GM12878 (cell line): ENCODE results near the gene MROH7. TPM values are rescaled to one million over a fixed set of nuclear protein-coding genes. Genes with fewer than 3 reads are reported as not detected.

Experiments
- ATAC-seq: fragments of 200-7000 bp; cut with Tn5 transposase; 3 replicates; pipeline ENCODE4 v1.9.1; 2020; ENCODE audit warnings: mild to moderate bottlenecking, moderate library complexity
- BruUV-seq: library from RNA; stranded (reverse); fragments of 400-500 nt; replicated peaks from 2 replicates; lab custom pipeline; 2021; lab: Mats Ljungman, UMichigan
- CTCF ChIA-PET: fragments of 300-600 bp; sonication (Branson Sonifier 250); formaldehyde crosslinking; extraction: SDS; loops from one replicate; lab custom pipeline; 2021; ENCODE audit warnings: inconsistent platforms; lab: Yijun Ruan, JAX
- POLR2A ChIA-PET: fragments of 350-600 bp; formaldehyde crosslinking; extraction: SDS; loops from one replicate; lab custom pipeline; 2021; ENCODE audit warnings: inconsistent platforms; lab: Charles Lee
- RAD21 ChIA-PET: fragments of 300-600 bp; sonication (Branson Sonifier 250); formaldehyde crosslinking; loops from one replicate; lab custom pipeline; 2023; ENCODE audit warnings: antibody characterized with exemption; ENCODE audit not compliant: unreplicated experiment; lab: Charles Lee
- SMC1A ChIA-PET: fragments of 300-600 bp; sonication (Branson Sonifier 250); formaldehyde crosslinking; loops from one replicate; lab custom pipeline; 2023; ENCODE audit not compliant: unreplicated experiment, uncharacterized antibody; lab: Charles Lee
- DNase-seq: peaks from one replicate; pipeline ENCODE4 v3.0.0-alpha.2; 2011; ENCODE audit warnings: low read depth, low spot score
- FAIRE-seq: peaks from 3 replicates; lab custom pipeline; 2011; peaks lifted over from hg19 to GRCh38; lab: Jason Lieb, UNC
- H2AFZ ChIP-seq: 2 replicates; pipeline ENCODE4 v1.6.0; 2011; ENCODE audit warnings: low read depth, low read length, control low read depth; ENCODE audit not compliant: control insufficient read depth
- H3K27ac ChIP-seq: 2 replicates; pipeline ENCODE4 v1.5.1; 2011; ENCODE audit warnings: control low read depth; ENCODE audit not compliant: control insufficient read depth, insufficient read depth
- H3K27me3 ChIP-seq, 2 experiments: replicated peaks in 1 of 2; 2 replicates each; pipeline versions ENCODE4 v1.6.0 to v1.6.1; 2011; ENCODE audit warnings: low read length in 1 of 2; ENCODE audit not compliant: control insufficient read depth in 2 of 2, insufficient read depth in 2 of 2
- H3K36me3 ChIP-seq, 2 experiments: 2 replicates each; pipeline ENCODE4 v1.5.1; 2011; ENCODE audit warnings: low read length in 1 of 2; ENCODE audit not compliant: control insufficient read depth in 2 of 2, insufficient read depth in 2 of 2
- H3K4me1 ChIP-seq: 2 replicates; pipeline ENCODE4 v1.6.1; 2011; ENCODE audit warnings: mild to moderate bottlenecking, low read length, moderate library complexity, mixed read lengths; ENCODE audit not compliant: control insufficient read depth, insufficient read depth
- H3K4me2 ChIP-seq: 2 replicates; pipeline ENCODE4 v1.6.0; 2011; ENCODE audit warnings: control low read depth; ENCODE audit not compliant: control insufficient read depth, insufficient read depth
- H3K4me3 ChIP-seq: fragments of 200-600 bp; sonication (generic); 2 replicates; pipeline ENCODE4 v1.5.1; 2016
- H3K79me2 ChIP-seq: 2 replicates; pipeline ENCODE4 v1.6.0; 2011; ENCODE audit warnings: low read length; ENCODE audit not compliant: control insufficient read depth, insufficient read depth
- H3K9ac ChIP-seq: 2 replicates; pipeline ENCODE4 v1.8.0; 2011; ENCODE audit warnings: low read length, control low read depth, mixed read lengths; ENCODE audit not compliant: control insufficient read depth, insufficient read depth
- H3K9me3 ChIP-seq: replicated peaks from 3 replicates; pipeline ENCODE4 v1.5.1; 2011; ENCODE audit warnings: mild to moderate bottlenecking, low read length; ENCODE audit not compliant: control insufficient read depth, insufficient read depth
- H4K20me1 ChIP-seq: 2 replicates; pipeline ENCODE4 v1.6.0; 2011; ENCODE audit not compliant: control insufficient read depth, insufficient read depth
- BCL3 ChIP-seq: IDR thresholded peaks from 2 replicates; pipeline ENCODE4 v1.6.1; 2011; ENCODE audit warnings: borderline replicate concordance, low read depth, mild to moderate bottlenecking, moderate library complexity, low read length; ENCODE audit not compliant: insufficient read depth, poor library complexity, severe bottlenecking
- BRCA1 ChIP-seq: IDR thresholded peaks from 2 replicates; pipeline ENCODE4 v1.6.1; 2011; ENCODE audit warnings: low read depth, low read length, improper control_type of control experiment
- CBFB ChIP-seq: IDR thresholded peaks from 2 replicates; pipeline ENCODE4 v1.6.1; 2016; ENCODE audit warnings: antibody characterized with exemption, low read depth
- ESRRA ChIP-seq: IDR thresholded peaks from 2 replicates; pipeline ENCODE4 v1.6.1; 2012; ENCODE audit warnings: mild to moderate bottlenecking, low read length, improper control_type of control experiment
- FOS ChIP-seq: IDR thresholded peaks from 3 replicates; pipeline ENCODE4 v1.6.1; 2011; ENCODE audit warnings: borderline replicate concordance; ENCODE audit not compliant: insufficient read length; ENCODE audit errors: extremely low read depth
- FOXM1 ChIP-seq: IDR thresholded peaks from 2 replicates; pipeline ENCODE4 v1.6.1; 2012; ENCODE audit warnings: low read depth, mild to moderate bottlenecking, inconsistent platforms, low read length, moderate library complexity
- IRF4 ChIP-seq: IDR thresholded peaks from 2 replicates; pipeline ENCODE4 v1.6.1; 2011; ENCODE audit warnings: low read depth, low read length
- JUNB ChIP-seq: IDR thresholded peaks from 2 replicates; pipeline ENCODE4 v1.6.1; 2016; ENCODE audit warnings: antibody characterized with exemption, mild to moderate bottlenecking
- MTA2 ChIP-seq: fragments of 450-650 bp; IDR thresholded peaks from 2 replicates; pipeline ENCODE4 v1.6.1; 2016; ENCODE audit warnings: low read depth, mild to moderate bottlenecking, moderate library complexity
- NFYA ChIP-seq: IDR thresholded peaks from 2 replicates; pipeline ENCODE4 v1.6.1; 2011; ENCODE audit warnings: low read depth, mild to moderate bottlenecking, low read length, improper control_type of control experiment, borderline replicate concordance
- POLR2AphosphoS2 ChIP-seq: IDR thresholded peaks from 2 replicates; pipeline ENCODE4 v1.6.1; 2011; ENCODE audit warnings: low read depth, mild to moderate bottlenecking, low read length, improper control_type of control experiment, moderate library complexity
- POLR2AphosphoS5 ChIP-seq: IDR thresholded peaks from 2 replicates; pipeline ENCODE4 v1.6.1; 2011; ENCODE audit warnings: mild to moderate bottlenecking, low read length, inconsistent platforms
- RCOR1 ChIP-seq: conservative IDR thresholded peaks from 2 replicates; pipeline ENCODE4 v1.6.1; 2012; ENCODE audit warnings: low read depth, low read length, improper control_type of control experiment
- SMARCA5 ChIP-seq: fragments of 450-650 bp; IDR thresholded peaks from 2 replicates; pipeline ENCODE4 v1.6.1; 2017; ENCODE audit warnings: mild to moderate bottlenecking
- STAT1 ChIP-seq: fragments of 450-650 bp; conservative IDR thresholded peaks from 2 replicates; pipeline ENCODE4 v1.6.1; 2014; ENCODE audit warnings: antibody characterized with exemption, mild to moderate bottlenecking
- ZBTB11 ChIP-seq: fragments of 450-650 bp; formaldehyde crosslinking; IDR thresholded peaks from 2 replicates; pipeline ENCODE4 v1.5.0; 2022; ENCODE audit warnings: mild to moderate bottlenecking, missing genetic modification characterization
- ZNF592 ChIP-seq: fragments of 450-650 bp; IDR thresholded peaks from 2 replicates; pipeline ENCODE4 v1.6.1; 2017; ENCODE audit warnings: mild to moderate bottlenecking, moderate library complexity
- ZSCAN29 ChIP-seq: fragments of 450-650 bp; IDR thresholded peaks from 2 replicates; pipeline ENCODE4 v1.6.1; 2017; ENCODE audit warnings: mild to moderate bottlenecking, moderate library complexity
- WGBS: methylation state at CpG from one replicate; pipeline ENCODE4 v1.1.6; 2016; ENCODE audit warnings: low lambda C conversion rate; ENCODE audit not compliant: insufficient replicate concordance, insufficient coverage; ENCODE audit errors: missing lambda C conversion rate; 5-methylcytosine and 5-hydroxymethylcytosine counted together
- in situ Hi-C: fragments of 300-500 bp; cut with MboI; formaldehyde crosslinking; loops from 9 replicates; pipeline ENCODE4 v1.14.3; 2018; ENCODE audit warnings: mixed read lengths
- intact Hi-C: fragments of 100-400 bp; cut with micrococcal nuclease; formaldehyde crosslinking; loops from one replicate; pipeline ENCODE4 v1.14.2; 2022; ENCODE audit not compliant: unreplicated experiment
- polyA plus RNA-seq, 11 experiments: library from polyadenylated mRNA; depleted of rRNA in 4 of 11; unstranded in 6 of 11; stranded (reverse) in 5 of 11; fragments of >200 nt; fragmentation: Nextera tagmentation in 4 of 11; fragmentation: Illumina TruSeq in 1 of 11; extraction: Ambion mirVana in 4 of 11; extraction: Trizol in 1 of 11; gene quantifications; 1 replicate in 1 of 11; 2 replicates in 10 of 11; pipeline versions ENCODE4 v1.2.1 to v1.2.3, GENCODE V29; 2011 to 2016; ENCODE audit warnings: inconsistent platforms in 2 of 11, missing spikeins in 2 of 11, low read depth in 1 of 11
- total RNA-seq, 4 experiments: library from RNA; depleted of rRNA in 3 of 4; stranded (reverse); fragments of >200 nt in 3 of 4; fragmentation: Illumina TruSeq in 1 of 4; extraction: Trizol in 1 of 4; gene quantifications; 2 replicates each; pipeline versions ENCODE4 v1.2.1 to v1.2.3, GENCODE V29; 2013 to 2021

The MROH7 gene
- total and polyA plus RNA-seq, 10 of the 15 experiments (the other 5 are each of a cell fraction or from before 2014, with no cell fraction given), result 0.11 TPM; not detected in 9

- no peak for FAIRE-seq
- no peaks in the 10 kb centered on the region for H3K79me2 ChIP-seq
- H3K9ac ChIP-seq, result no peak overlapping the region
- H3K36me3 ChIP-seq, result no peaks in the 10 kb centered on the region
- DNase-seq, result no peak
- no TSS peak for BruUV-seq
- peaks cover 2 to 3% of the 10 kb centered on the region in 2 experiments; a peak in 3 of 4 replicates for H3K27me3 ChIP-seq
- H3K4me1 ChIP-seq, result no peaks in the 10 kb centered on the region
- no peak overlapping the region for H3K27ac ChIP-seq
- H4K20me1 ChIP-seq, result no peaks in the 10 kb centered on the region
- ChIA-PET CTCF (no interaction called here), RAD21 (no interaction called here), SMC1A (no interaction called here), POLR2A (no interaction called here)
- TF ChIP-seq RCOR1 (no peak), STAT1 (no peak), ZBTB11 (no peak), CBFB (no peak), FOS (no peak), ZSCAN29 (no peak), BCL3 (no peak), NFYA (no peak), ZNF592 (no peak), MTA2 (no peak), ESRRA (no peak), BRCA1 (no peak), IRF4 (no peak), JUNB (no peak), FOXM1 (no peak), SMARCA5 (no peak), POLR2AphosphoS2 (no peak), POLR2AphosphoS5 (no peak)
- intact Hi-C loops (no loop called here), in situ Hi-C loops (no loop called here)
- ATAC-seq, result no peak
- H3K4me3 ChIP-seq, result no peak overlapping the region
- H3K9me3 ChIP-seq, result no peaks in the 10 kb centered on the region
- WGBS, result 46% methylated on average over 8 of the region's 8 CpGs
- H3K4me2 ChIP-seq, result no peak overlapping the region
- H2AFZ ChIP-seq, result no peak overlapping the region
Measured at GRCh38 chr1:54694771-54695170, 53.2 kb downstream of the MROH7 start.
